MM.1S (cell line): ENCODE measurements around the gene TKT.

Experiments
- EZH2 ChIP-seq: fragments of 300-600 bp; sonication (generic); optimal IDR thresholded peaks from 2 replicates; pipeline ENCODE3; 2017; ENCODE audit warnings: low read depth, mild to moderate bottlenecking, antibody characterized with exemption, low read length, mixed read lengths
- TF ChIP-seq, protein P1 (sequence below): fragments of 300-600 bp; sonication (generic); IDR thresholded peaks from 2 replicates; pipeline ENCODE4 v1.5.1; 2016; ENCODE audit warnings: antibody characterized with exemption, low read length, mixed read lengths

DNA sequence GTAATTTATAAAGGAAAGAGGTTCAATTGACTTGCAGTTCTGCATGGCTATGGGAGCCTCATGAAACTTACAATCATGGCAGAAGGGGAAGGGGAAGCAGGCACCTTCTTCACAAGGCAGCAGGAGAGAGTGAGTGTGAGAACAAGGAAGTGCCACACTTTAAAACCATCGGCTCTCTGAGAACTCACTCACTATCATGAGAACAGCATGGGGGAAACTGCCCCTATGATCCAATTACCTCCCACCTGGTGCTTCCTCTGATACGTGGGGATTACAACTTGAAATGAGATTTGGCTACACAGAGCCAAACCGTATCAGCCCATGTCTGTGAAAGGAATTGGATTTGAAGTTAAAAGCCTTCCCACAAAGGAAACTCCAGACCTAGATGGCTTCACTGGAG is 39.1 kb downstream of the TKT start:
- TF ChIP-seq, protein P1, sequence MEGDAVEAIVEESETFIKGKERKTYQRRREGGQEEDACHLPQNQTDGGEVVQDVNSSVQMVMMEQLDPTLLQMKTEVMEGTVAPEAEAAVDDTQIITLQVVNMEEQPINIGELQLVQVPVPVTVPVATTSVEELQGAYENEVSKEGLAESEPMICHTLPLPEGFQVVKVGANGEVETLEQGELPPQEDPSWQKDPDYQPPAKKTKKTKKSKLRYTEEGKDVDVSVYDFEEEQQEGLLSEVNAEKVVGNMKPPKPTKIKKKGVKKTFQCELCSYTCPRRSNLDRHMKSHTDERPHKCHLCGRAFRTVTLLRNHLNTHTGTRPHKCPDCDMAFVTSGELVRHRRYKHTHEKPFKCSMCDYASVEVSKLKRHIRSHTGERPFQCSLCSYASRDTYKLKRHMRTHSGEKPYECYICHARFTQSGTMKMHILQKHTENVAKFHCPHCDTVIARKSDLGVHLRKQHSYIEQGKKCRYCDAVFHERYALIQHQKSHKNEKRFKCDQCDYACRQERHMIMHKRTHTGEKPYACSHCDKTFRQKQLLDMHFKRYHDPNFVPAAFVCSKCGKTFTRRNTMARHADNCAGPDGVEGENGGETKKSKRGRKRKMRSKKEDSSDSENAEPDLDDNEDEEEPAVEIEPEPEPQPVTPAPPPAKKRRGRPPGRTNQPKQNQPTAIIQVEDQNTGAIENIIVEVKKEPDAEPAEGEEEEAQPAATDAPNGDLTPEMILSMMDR, result no peak
- no peak for TF ChIP-seq EZH2
